Activated CD8-positive, alpha-beta memory T cell treated with anti-CD3 and anti-CD28 coated beads, Interleukin-2, amount 50 U/mL, for 24 hours (primary cell): ENCODE data around the gene GNB1.
A peak's percentile ranks its signal among the peaks of the same experiment; 100 is the strongest.

ENCODE experiments used
- DNase-seq: peaks from one replicate; pipeline ENCODE4 v3.0.0-alpha.2; 2020; ENCODE audit errors: extremely low read depth

GNB1 gene

DNA sequence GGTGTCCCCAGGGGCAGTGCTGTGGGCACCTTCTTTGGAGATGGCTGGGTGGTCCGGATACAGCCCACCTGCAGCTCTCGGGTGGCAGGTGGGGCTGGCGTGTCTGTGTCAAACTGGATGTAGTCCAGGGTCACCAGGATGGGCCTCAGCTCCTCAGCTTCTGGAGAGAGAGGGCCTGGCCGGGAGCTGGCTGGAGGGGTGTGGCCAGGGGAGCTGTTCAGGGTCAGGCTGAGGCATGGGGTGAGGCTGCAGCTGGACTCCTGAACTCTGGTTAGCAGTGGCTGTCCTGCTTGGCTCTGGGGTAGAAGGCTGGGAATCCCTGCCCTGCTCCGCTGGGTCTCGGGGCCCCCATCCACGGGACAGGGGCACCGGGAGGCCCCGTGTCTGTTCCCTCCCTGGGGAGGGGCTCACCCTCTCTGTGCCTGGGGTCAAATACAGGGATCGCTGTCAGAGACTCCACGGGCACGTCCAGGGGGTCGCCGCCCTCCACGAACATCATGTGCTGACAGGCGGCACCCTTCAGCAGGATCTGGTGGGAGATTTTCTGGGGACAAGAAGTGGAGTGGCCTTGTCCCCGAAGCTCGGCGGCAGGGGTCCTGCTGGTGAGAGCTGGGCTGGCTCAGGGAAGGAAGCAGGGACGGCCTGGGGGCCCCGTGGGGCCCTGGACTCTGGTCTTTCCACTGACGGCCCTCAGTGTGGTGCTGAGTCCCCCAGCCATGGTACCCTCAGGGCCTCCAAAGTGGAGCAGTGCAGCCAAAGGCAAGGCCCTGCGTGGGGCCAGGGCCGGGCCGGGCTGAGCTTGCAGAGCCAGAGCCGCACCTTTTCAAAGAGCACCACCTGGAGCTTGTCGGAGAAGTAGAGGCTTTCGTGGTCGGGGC is 32.3 kb upstream of the GNB1 start:
- DNase-seq = no peak

GRCh38 chr1:1922702-1922955 is 31.7 kb upstream of the GNB1 start:
- DNase-seq = no peak

DNA sequence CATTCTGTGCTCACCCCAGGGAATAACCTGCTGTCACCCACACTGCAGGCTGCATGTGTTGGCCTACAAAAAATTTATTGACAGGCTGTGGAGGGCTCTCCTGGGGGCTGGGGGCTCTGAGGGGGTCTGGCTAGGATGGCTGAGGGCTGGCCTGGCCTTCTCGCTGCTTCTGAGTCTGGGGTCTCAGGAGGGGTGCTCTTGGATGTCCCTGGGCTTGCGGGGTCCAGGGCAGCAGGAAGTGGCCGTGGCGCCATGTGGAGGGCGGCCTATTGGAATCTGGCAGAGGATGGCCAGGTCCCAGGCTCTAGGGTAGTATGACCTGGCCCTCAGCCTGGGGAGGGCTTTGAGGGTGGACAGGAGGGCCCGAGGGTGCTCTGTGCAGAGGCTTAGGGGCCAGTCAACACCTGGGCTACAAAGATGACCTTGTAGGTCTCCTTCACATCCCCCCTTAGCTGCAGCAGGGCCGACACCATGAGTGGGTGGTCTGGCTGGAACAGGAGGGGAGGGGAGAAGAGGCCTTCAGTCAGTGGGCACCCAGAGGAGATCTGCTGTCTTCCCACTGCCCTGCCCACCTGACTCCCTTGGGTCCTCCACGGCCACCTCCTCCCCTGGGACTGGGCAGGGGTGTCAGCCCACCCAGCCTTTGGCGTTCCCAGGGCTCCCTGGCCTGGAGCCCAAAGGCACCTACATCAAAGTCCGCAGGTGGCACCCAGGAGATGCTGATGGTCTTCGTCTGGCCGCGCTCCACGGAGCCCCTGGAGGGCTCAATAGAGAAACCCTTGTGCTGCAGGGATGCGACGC is 31.2 kb upstream of the GNB1 start:
- no peak for DNase-seq

DNA sequence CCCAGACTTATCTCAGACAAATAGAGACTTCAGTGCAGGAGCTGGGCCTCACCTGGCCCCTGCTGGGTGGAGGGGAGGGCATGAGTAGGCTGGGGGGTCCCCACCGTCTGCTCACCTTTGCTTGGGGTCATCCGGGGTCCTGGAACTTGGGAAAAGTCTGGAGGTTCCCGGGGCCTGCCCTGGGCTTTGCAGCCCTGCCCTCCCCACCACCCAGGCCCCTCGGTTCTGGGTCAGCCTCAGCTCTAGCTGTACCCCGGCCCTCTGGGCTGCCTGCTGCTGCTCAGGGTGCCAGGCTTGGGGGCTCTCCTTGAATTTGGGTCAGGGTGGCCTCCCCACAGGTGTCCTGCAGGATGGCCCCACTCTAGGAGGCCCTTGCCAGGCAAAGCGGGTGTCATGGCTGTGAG is 30.6 kb upstream of the GNB1 start:
- no peak for DNase-seq

GRCh38 chr1:1920608-1921458 is 29.9 kb upstream of the GNB1 start:
- DNase-seq = no peak

DNA sequence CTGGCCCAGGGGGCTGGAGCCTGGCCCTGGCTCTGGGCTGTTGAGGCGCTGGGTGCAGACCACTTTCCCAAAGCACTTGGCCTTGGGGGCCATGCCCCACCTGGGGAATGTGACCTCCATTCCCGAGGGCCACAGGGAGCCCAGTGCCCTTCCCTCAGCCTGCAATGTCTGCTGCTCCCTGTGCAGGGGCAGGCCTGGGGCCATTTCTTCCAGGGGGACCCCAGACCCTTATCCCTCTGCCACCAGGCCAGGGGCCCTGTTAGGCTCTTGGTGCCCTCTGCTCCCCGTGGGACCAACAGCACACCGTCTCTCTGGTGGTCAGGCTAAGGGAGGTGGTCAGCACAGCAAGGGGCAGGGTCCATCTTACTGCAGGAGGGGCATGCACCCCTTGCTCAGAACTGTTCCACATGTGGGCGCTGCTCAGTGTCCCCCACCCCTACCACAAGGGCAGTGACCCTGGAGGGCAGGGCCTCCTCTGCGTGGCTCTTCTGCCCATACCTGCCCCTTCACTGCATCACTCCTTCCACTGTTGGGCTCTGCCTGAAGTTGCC is 29.2 kb upstream of the GNB1 start:
- no peak for DNase-seq

DNA sequence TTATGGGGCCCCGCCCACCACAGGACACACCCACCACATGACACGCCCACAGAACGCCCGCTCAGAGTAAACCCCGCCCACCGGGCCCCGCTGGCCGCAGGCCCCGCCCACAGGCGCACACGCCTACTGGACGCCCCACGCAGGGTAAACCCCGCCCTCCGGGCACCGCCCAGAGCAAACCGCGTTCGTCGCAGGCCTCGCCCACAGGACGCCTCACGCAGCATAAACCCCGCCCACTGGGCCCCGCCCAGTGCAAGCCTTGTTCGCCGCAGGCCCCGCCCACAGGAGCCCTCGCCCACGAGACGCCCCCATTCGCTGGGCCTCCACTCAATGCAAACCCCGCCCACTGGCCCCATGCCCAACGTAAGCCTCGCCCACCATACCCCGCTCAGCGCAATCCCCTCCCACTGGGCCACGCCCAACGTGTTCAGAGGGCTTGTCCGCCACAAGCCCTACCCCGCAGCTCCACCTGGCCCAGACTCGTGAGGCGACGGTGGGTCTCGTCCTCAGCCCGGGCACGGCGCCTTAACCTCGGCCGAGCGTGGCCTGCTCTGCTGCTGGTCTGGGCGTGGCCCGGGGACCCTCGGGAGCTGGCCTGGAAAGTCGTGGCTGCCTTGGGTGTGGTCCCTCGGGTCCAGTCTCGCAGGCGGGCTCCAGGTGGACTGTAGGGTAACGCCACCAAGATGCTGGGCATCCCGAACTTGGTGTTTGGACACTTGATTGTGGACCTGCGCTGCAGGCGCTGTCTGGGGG is 28.6 kb upstream of the GNB1 start:
- peak; percentile 90 for DNase-seq

DNA sequence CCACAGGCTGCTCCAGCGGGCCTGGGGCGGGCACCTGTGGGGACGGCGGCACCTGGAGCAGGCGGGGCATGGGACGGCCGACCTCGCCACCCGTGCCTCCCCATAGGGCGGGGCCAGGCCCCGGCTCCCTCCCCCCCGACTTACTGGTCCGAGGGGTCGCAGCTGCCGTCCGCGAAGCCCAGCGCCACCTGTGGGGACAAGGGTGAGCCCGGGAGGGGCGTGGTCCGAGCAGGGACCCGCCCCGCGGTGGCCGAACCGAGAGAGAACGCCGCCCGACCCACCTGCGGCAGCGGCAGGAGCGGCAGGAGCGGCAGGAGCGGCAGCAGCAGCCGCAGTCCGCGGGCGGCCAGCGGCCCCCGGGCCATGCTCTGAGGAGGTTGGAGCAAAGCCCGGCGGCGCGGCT is 28.0 kb upstream of the GNB1 start, which contains the start of gene TMEM52:
TSS of gene TMEM52 (minus strand) at position 379 of the 403 bp plus-strand sequence. CDS start at position 365, 14 bp downstream.
- DNase-seq = no peak

DNA sequence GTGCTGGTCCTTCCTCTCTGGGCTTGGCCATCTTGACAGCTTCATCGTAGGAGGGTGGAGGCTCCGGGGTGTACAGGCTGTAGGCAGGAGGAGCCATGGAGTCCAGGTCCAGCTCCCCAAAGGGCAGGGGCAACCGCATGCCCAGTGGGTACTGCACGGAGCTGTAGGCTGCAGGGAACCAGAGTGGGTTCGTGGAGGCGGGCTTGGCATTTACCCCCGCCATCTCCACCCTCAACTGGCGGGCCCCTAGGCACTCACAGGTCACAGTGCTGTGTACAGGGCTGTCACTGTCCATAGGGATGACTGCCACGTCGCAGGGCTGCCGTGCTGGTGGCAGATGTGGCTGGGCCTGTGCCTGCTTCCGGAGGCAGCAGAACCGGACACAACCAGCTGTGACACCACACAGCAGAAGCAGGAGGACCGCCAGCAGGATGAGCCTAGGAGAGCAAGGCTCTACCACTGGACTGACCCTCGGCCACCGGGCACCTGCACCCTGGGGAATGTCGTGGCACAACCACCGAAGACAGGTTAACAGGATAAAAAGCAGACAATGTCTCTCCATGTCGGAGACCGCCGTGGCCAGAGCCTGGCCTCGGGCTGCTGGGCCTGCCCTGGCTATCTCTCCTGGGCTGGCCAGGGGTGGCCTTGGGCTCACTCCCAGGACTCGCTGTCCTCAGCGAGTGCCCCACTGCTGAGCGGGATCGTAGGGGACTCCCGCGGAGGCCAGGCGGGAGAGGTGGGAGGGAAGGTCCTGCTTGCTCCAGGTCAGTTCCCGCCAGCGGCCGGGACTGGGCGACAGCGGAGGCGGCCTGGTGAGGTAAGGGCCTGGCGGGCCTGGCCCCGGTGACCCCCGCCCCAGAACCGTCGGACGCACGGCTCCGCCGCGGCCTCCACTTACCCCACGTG is 27.4 kb upstream of the GNB1 start:
- no peak for DNase-seq

DNA sequence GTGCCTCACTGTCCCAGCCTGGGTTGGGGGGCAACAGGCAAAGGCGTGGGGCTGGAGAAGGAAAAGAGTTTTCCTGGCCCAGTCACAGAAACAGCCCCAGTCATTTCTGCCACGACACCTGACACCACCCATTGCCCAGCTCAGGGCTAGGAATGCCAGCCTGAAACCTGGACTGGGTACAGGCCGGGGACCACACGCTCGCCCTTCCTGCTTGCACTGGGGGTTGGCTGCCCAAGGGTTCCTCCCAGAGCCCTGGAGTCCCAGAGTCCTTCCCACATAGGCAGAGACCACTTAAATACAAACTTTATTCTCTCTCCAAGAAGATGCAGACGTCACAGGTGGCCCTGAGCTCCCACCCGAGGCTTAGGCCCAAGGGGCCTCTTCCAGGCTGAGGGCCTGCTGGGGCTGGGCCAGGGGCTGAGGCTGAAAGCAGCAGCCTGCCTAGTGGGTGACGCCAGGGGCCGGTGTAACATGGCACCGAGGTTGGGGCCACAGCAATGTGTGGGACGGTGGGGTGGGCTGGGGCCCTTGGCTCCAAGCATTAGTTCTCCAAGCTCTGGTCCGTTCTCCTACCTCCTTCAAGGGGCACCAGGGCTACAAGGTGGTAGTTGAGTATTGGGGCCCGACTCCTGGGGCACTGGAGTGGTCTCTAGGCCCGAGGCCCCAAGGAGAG is 26.6 kb upstream of the GNB1 start:
- no peak for DNase-seq

GRCh38 chr1:1916851-1917251 is 26.0 kb upstream of the GNB1 start:
- DNase-seq = no peak

DNA sequence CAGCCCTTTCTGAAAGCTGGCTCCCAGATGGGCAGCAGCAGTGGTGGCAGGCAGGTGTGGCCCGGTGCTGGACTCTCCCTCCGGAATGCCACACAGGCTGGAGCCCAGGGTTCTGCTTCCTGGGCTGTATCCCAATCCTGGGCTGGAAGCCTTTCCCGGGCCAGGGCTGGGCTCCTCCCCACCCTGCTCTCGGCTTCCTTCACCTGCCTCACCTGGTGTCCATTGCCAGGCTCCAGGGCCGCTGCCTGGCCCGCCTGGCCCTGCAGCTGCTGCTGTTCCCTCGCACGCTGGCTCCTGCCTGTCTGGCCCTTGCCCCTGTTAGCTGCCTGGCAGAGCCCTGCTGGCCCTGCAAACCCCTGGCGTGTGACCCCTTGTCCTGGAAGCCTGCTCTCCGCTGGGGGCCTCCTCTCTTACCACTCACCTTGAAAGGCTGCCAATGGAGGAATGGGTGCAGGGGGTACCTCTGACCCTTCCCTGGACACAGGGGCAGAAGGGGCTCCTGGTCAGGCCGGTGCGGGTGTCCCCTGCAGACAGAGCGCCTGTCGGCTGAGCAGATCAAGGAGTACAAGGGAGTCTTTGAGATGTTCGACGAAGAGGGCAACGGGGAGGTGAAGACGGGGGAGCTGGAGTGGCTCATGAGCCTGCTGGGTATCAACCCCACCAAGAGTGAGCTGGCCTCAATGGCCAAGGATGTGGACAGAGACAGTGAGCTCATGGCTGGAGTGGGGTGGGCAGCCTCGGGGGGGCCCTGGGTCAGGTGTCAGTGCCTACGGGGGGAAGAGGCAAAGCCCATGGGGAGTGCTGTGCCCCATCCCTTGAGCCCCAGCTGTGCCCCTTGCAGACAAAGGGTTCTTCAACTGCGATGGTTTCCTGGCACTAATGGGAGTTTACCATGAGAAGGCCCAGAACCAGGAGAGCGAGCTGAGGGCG is 25.3 kb upstream of the GNB1 start:
- no peak for DNase-seq

- DNase-seq = no peak
These were observed 24.2 kb upstream of the GNB1 start, which contains the start of gene CALML6 for GRCh38 chr1:1914971-1915692. Gene CALML6 (plus strand): TSS chr1:1915260. CDS start chr1:1915281, 21 bp downstream.

DNA sequence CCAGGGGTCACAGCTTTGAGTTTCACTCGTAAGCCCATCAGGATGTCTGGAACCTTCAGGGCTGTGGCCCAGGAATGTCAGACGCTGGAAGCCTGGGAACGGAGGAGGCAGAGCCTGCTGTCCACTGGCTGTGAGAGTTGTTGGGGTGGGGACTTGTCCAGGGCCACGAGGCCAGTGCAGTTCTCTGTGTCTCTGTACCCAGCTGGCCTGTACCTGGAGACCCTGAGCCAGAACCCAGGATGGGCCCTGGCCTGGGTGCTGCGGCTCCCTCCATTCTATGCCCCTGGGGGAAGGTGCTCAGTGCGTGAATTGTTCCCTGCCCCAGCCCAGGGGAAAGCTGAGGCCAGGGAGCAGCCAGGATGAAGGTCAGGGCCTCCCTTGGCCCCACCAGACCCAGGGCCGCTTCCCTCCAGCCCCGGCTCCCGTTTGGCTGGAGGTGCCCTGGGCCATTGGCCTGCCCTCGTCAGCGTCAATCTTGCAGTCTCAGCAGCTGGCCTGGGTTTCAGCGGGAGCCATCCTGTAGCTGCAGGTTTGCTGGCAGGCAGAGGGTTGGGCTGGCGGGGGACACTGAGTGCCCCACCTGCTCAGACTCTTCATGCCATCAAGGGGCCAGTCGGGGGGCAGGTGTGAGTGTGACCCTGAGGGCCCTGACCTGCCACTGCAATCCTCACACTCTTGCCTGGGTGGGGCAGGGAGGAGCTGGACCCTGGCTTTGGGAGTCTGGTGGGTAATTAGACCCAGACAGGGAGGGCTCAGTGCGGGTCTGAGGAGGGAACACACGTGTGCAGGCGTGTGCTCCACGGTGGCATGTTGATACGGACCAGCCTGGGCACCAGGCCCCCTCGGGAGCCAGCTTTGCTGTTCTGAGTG is 23.4 kb upstream of the GNB1 start:
- DNase-seq = no peak

DNA sequence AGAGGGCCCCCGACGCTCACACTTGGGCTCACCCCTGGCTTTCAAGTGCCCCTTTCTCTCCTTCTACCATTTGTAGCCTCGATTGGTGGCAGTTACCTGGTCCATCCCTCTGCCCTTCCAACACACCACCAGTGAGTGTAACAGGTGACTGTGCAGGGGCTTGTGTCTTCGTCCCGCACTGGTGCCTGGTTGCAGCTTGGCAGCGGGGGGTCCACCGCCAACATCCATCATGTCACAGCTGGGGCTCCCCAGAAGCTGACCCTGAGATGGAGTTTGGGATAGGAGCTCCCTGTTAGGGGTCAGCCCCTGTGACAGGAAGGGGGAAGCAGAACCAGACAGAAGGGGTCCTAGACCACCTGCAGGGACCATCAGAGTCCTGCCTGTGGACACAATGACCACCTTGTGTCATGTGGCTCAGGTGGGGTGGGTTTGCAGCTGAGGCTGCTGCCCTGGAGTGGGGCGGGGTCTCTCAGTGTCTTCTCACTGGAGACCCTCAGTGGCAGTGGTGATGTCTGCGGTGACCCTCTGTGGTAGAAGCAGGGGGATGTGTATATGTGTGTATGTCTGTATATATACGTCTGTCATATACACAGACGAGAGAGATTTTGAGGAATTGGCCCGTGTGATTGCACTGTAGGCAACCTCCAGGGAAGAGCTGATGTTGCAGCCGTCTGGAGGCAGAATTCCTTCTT is 20.6 kb upstream of the GNB1 start:
- no peak for DNase-seq
